Measurements from ENCODE around the gene AGMAT. TPM values are rescaled to one million over a fixed set of nuclear protein-coding genes. Genes with fewer than 3 reads are reported as not detected.

AGMAT gene
- total RNA-seq, 1 donor from 2014 or later, result 0.82 TPM

DNA sequence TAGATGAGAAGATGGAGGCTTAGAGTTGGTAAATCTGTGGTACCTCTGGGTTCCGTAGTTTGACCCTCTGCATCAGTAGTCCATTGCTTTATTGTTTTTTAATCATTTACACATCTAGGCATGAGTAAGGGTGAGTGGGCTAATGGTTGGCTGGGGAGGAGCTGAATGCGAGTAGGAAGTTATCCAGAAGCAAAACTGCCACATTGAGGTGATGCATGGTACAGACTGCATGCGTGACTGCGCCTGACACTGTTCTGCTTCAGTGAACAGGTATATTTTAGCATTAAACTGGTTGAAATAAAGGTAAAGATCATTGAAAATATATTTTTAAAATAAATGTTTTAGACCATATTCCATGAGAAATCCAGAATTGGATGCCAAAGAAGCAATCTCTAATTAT lies 53.8 kb downstream of the AGMAT start:
- H3K27ac Mint-ChIP-seq (ENCODE audit: unreplicated experiment), result no peak overlapping the region
- DNase-seq (ENCODE audit: low spot score), result no peak
- no peak overlapping the region for H3K4me3 Mint-ChIP-seq (ENCODE audit: unreplicated experiment)
- H3K36me3 Mint-ChIP-seq (ENCODE audit: low read depth), result peaks cover 6% of the 10 kb centered on the region
- H3K27me3 Mint-ChIP-seq (ENCODE audit: low read depth), result no peaks in the 10 kb centered on the region
- H3K4me1 Mint-ChIP-seq (ENCODE audit: low read depth), result peaks cover 21% of the 10 kb centered on the region
- no peaks in the 10 kb centered on the region for H3K9me3 Mint-ChIP-seq (ENCODE audit: low read depth)
- TF ChIP-seq, protein P1, sequence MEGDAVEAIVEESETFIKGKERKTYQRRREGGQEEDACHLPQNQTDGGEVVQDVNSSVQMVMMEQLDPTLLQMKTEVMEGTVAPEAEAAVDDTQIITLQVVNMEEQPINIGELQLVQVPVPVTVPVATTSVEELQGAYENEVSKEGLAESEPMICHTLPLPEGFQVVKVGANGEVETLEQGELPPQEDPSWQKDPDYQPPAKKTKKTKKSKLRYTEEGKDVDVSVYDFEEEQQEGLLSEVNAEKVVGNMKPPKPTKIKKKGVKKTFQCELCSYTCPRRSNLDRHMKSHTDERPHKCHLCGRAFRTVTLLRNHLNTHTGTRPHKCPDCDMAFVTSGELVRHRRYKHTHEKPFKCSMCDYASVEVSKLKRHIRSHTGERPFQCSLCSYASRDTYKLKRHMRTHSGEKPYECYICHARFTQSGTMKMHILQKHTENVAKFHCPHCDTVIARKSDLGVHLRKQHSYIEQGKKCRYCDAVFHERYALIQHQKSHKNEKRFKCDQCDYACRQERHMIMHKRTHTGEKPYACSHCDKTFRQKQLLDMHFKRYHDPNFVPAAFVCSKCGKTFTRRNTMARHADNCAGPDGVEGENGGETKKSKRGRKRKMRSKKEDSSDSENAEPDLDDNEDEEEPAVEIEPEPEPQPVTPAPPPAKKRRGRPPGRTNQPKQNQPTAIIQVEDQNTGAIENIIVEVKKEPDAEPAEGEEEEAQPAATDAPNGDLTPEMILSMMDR (IDR thresholded peaks at IDR 0.05), result no peak

DNA sequence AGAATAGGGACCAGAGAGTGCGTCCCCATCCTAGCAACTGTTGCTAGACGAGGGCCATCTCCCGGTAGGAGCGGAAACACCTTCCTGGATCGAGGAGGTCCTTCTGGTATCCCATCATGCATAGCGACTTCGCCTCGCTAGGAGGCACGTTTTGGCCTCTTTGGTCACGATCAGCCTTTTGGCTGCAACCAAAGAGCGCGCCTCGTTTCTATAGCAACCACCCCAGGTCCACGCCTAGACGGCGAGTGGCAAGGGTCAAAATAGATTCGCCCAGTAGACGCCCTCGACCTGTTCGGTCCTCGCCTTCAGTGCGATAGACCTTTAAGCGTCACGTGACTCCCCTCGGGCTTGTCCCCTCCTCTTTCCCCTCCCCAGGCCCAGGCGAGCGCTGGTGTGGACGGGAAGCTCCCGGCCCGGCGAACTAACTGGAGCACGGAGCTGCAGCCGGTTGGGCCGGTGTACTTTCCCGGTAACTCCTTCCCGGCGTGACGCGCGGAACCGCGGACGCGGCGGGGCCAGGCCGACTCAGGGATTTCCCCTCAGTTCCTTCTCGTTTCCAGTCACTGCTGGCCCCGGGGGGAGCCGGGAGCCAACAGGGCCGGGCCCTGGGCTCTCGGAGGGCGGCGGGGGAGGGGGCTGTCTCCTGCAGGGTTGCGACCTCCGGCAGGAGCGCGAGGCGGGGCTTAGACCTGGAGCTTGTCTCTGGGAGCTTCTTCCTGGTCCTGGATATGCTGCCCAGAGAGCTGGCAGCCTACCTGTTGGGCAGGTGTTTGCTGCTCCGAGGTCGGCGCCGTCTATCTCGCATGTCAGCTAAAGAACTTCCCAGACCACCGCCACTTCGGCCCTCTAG lies 58.1 kb downstream of the AGMAT start, which contains the start of gene DNAJC16:
Gene DNAJC16, plus strand, starts transcription at position 359 of the 850 bp plus-strand sequence. CDS start 2,258 bp downstream, outside the sequence.
- Mint-ChIP-seq H3K27ac (ENCODE audit: unreplicated experiment) (peak within 1 kb of the TSS; percentile 100), H3K4me1 (ENCODE audit: low read depth) (peaks cover 37% of the 10 kb centered on the region), H3K27me3 (ENCODE audit: low read depth) (no peaks in the 10 kb centered on the region), H3K36me3 (ENCODE audit: low read depth) (peaks cover 1% of the 10 kb centered on the region), H3K9me3 (ENCODE audit: low read depth) (no peaks in the 10 kb centered on the region), H3K4me3 (ENCODE audit: unreplicated experiment) (peak within 1 kb of the TSS; percentile 92)
- TF ChIP-seq, protein P1 (IDR thresholded peaks at IDR 0.05), result peak; percentile 62
- DNase-seq (ENCODE audit: low spot score), result peak; percentile 99

DNA sequence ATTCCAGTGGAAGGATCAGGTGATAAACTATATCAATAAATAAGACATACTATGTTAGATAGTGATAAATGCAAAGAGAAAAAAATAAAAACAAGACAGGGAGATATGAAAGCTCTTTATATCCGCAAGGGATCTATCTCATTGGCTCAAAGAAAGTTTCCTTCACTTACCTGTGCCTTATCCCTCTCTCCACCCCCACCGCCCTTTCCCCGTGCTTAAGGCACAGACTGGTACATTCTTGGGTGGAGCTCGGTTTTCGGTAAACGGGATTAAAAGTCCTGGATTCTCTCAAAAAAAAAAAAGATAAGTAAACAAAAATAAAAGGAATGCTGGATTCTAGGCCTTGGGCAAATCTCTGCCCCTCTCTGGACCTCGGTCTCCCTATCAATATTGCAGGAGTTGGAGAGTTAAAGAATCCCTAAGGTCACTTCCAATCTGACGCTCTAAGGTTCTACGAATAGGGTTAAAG lies 58.8 kb downstream of the AGMAT start:
- Mint-ChIP-seq H3K4me1 (ENCODE audit: low read depth) (peaks cover 37% of the 10 kb centered on the region), H3K4me3 (ENCODE audit: unreplicated experiment) (peak overlapping the region; percentile 92), H3K27ac (ENCODE audit: unreplicated experiment) (peak overlapping the region; percentile 100), H3K9me3 (ENCODE audit: low read depth) (no peaks in the 10 kb centered on the region), H3K27me3 (ENCODE audit: low read depth) (no peaks in the 10 kb centered on the region), H3K36me3 (ENCODE audit: low read depth) (peaks cover 1% of the 10 kb centered on the region)
- DNase-seq (ENCODE audit: low spot score), result no peak
- TF ChIP-seq, protein P1 (IDR thresholded peaks at IDR 0.05), result no peak

DNA sequence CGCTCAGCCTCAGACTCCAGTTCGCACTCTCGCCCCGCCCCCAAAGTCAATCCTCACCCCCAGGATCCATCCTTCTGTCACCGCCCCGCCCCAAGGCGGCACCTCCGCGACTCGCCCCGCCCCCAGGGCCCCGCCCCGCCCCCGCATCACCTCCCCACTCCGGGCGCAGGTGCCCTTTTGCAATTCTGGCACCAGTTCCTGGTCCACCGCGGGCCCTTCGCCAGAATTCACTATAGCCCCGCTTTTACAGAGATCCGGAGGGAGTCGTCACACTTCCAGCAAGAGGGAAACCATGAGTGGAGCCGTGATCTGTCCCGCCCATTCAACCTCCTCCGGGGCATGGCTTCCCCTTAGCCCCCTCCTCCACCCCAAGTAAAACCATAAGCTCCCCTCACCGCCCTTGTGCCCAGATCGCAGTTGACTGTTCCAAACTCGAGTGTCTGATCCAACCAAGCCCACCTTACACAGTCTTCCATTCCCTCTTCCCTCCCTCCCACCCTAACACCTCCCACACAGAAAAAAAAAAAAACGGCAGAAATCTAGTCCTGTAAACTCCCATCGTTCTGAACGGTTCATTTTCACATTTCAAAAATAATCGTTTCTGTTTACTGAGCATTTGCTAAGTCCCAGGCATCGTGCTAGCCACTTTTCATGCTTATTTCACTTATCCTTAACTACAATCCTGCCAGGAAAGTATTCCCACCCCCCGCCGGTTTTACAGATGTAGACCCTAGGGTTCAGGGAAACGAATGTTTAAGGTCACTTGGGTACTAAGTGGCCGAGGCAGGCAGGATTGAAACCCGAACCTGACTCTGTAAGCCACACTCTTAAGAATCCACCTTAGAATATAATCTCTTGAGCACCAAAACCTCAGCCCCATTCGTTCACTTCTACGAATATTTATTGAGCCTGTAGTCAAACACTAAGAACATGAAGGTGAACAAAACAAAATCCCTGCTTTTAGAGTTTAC lies 59.5 kb downstream of the AGMAT start:
- Mint-ChIP-seq H3K4me3 (ENCODE audit: unreplicated experiment) (peak overlapping the region; percentile 92), H3K36me3 (ENCODE audit: low read depth) (peaks cover 1% of the 10 kb centered on the region), H3K9me3 (ENCODE audit: low read depth) (no peaks in the 10 kb centered on the region), H3K27me3 (ENCODE audit: low read depth) (no peaks in the 10 kb centered on the region), H3K4me1 (ENCODE audit: low read depth) (peaks cover 37% of the 10 kb centered on the region), H3K27ac (ENCODE audit: unreplicated experiment) (peak overlapping the region; percentile 100)
- TF ChIP-seq, protein P1 (IDR thresholded peaks at IDR 0.05), result no peak
- no peak for DNase-seq (ENCODE audit: low spot score)
